ENCODE results near the gene FKRP. TPM values are rescaled to one million over a fixed set of nuclear protein-coding genes. Genes with fewer than 3 reads are reported as not detected.
"Not testable (repeated sequence)": the region's sequence is repeated elsewhere in the genome, so short reads cannot be mapped to it uniquely, and the experiment has no call there.

FKRP gene
- total RNA-seq, 5 donors from 2014 or later (not counting 1 experiment from before 2014, with no cell fraction given): 17.8 to 35.3 (median 23.6) TPM

GRCh38 chr19:46764817-46765291 lies 19.0 kb downstream of the FKRP start:
- Mint-ChIP-seq H3K4me3 (no peak overlapping the region), H3K4me1 (peaks cover 0 to 3% (median 2%) of the 10 kb centered on the region in 3 donors), H3K36me3 (no peaks in the 10 kb centered on the region), H3K27ac (no peak overlapping the region), H3K9me3 (no peaks in the 10 kb centered on the region), H3K27me3 (no peaks in the 10 kb centered on the region)
- DNase-seq (no peak), ATAC-seq (replicated peaks in 1 of 4) (no peak)
- 89% methylated on average over 6 of the region's 11 CpGs for WGBS (ENCODE audit: insufficient coverage)
- Histone ChIP-seq H3K9me3 (no peaks in the 10 kb centered on the region), H3K27ac (ENCODE audit: low read length) (no peak overlapping the region), H3K27me3 (replicated peaks in 1 of 2; ENCODE audit: control insufficient read depth in 2 of 2, extremely low read depth in 1 of 2, insufficient read depth in 2 of 2, low read length in 1 of 2) (no peaks in the 10 kb centered on the region), H3K4me3 (ENCODE audit: control insufficient read depth in 1 of 2, extremely low read depth in 1 of 2, low read length in 1 of 2) (no peak overlapping the region), H3K36me3 (ENCODE audit: control insufficient read depth in 2 of 2, extremely low read depth in 1 of 2, insufficient read depth in 1 of 2, low read length in 1 of 2) (no peaks in the 10 kb centered on the region), H3K4me1 (ENCODE audit: control insufficient read depth in 1 of 2, extremely low read depth in 1 of 2, insufficient read depth in 2 of 2, low read length in 2 of 2) (peaks cover 0 to 5% of the 10 kb centered on the region in 2 experiments)
- ChIA-PET POLR2A (no interaction called here), CTCF (interaction anchor here (0.6 to 1.1 kb wide), 5 partner anchors 11 to 57 kb away, joined by 3 to 6 read pairs (median 5); no protein-coding TSS in a partner anchor)

- Histone ChIP-seq H3K27ac (ENCODE audit: low read length) (no peak overlapping the region), H3K9me3 (no peaks in the 10 kb centered on the region), H3K27me3 (replicated peaks in 1 of 2; ENCODE audit: control insufficient read depth in 2 of 2, extremely low read depth in 1 of 2, insufficient read depth in 2 of 2, low read length in 1 of 2) (no peaks in the 10 kb centered on the region), H3K4me3 (ENCODE audit: control insufficient read depth in 1 of 2, extremely low read depth in 1 of 2, low read length in 1 of 2) (no peak overlapping the region), H3K4me1 (ENCODE audit: control insufficient read depth in 1 of 2, extremely low read depth in 1 of 2, insufficient read depth in 2 of 2, low read length in 2 of 2) (peaks cover 0 to 5% of the 10 kb centered on the region in 2 experiments), H3K36me3 (ENCODE audit: control insufficient read depth in 2 of 2, extremely low read depth in 1 of 2, insufficient read depth in 1 of 2, low read length in 1 of 2) (no peaks in the 10 kb centered on the region)
- ChIA-PET CTCF (interaction anchor here in 1 of 2 donors (0.6 to 1.5 kb wide), 4 partner anchors 9 to 749 kb away, joined by 3 to 6 read pairs (median 3); no protein-coding TSS in a partner anchor), POLR2A (no interaction called here)
- WGBS (ENCODE audit: insufficient coverage): 56% methylated on average over 18 of the region's 18 CpGs
- no peak overlapping the region for H3K4me3 Mint-ChIP-seq
- peak overlapping the region in 1 of 2 donors; percentile 37 for H3K27ac Mint-ChIP-seq
- peak; percentile 70 to 77 (median 72) for ATAC-seq (replicated peaks in 1 of 4)
- no peaks in the 10 kb centered on the region for H3K9me3 Mint-ChIP-seq
- DNase-seq: peak in 29 of 35 experiments; percentile 22 to 78 (median 46)
- no peaks in the 10 kb centered on the region for H3K36me3 Mint-ChIP-seq
- peaks cover 0 to 3% (median 2%) of the 10 kb centered on the region in 3 donors for H3K4me1 Mint-ChIP-seq
- H3K27me3 Mint-ChIP-seq: no peaks in the 10 kb centered on the region
These were observed 20.9 kb downstream of the FKRP start for GRCh38 chr19:46766569-46767317.

GRCh38 chr19:46768746-46769145 lies 22.9 kb downstream of the FKRP start:
- H3K9me3 ChIP-seq; H3K4me1 ChIP-seq (ENCODE audit: control insufficient read depth in 1 of 2, extremely low read depth in 1 of 2, insufficient read depth in 2 of 2, low read length in 2 of 2); H3K27me3 Mint-ChIP-seq; H3K27ac Mint-ChIP-seq; H3K4me3 ChIP-seq (ENCODE audit: control insufficient read depth in 1 of 2, extremely low read depth in 1 of 2, low read length in 1 of 2); H3K36me3 ChIP-seq (ENCODE audit: control insufficient read depth in 2 of 2, extremely low read depth in 1 of 2, insufficient read depth in 1 of 2, low read length in 1 of 2); ATAC-seq (replicated peaks in 1 of 4); H3K4me1 Mint-ChIP-seq; H3K9me3 Mint-ChIP-seq; H3K27ac ChIP-seq (ENCODE audit: low read length); POLR2A ChIA-PET; H3K4me3 Mint-ChIP-seq; H3K36me3 Mint-ChIP-seq; H3K27me3 ChIP-seq (replicated peaks in 1 of 2; ENCODE audit: control insufficient read depth in 2 of 2, extremely low read depth in 1 of 2, insufficient read depth in 2 of 2, low read length in 1 of 2); CTCF ChIA-PET; DNase-seq: not testable (repeated sequence)
- WGBS (ENCODE audit: insufficient coverage): 100% methylated on average over 1 of the region's 4 CpGs

GRCh38 chr19:46772170-46773017 lies 26.5 kb downstream of the FKRP start:
- Histone ChIP-seq H3K9me3 (no peaks in the 10 kb centered on the region), H3K4me3 (ENCODE audit: control insufficient read depth in 1 of 2, extremely low read depth in 1 of 2, low read length in 1 of 2) (no peak overlapping the region), H3K4me1 (ENCODE audit: control insufficient read depth in 1 of 2, extremely low read depth in 1 of 2, insufficient read depth in 2 of 2, low read length in 2 of 2) (no peaks in the 10 kb centered on the region), H3K27me3 (replicated peaks in 1 of 2; ENCODE audit: control insufficient read depth in 2 of 2, extremely low read depth in 1 of 2, insufficient read depth in 2 of 2, low read length in 1 of 2) (no peaks in the 10 kb centered on the region), H3K36me3 (ENCODE audit: control insufficient read depth in 2 of 2, extremely low read depth in 1 of 2, insufficient read depth in 1 of 2, low read length in 1 of 2) (peaks cover 9 to 27% of the 10 kb centered on the region in 2 donors), H3K27ac (ENCODE audit: low read length) (no peak overlapping the region)
- DNase-seq (no peak), ATAC-seq (replicated peaks in 1 of 4) (no peak)
- POLR2A ChIA-PET: no interaction called here
- Mint-ChIP-seq H3K4me1 (no peaks in the 10 kb centered on the region), H3K36me3 (peaks cover 22% of the 10 kb centered on the region), H3K27me3 (no peaks in the 10 kb centered on the region), H3K4me3 (no peak overlapping the region), H3K9me3 (no peaks in the 10 kb centered on the region), H3K27ac (no peak overlapping the region)
- 100% methylated on average over 1 of the region's 12 CpGs for WGBS (ENCODE audit: insufficient coverage)
- CTCF ChIA-PET: interaction anchor here (0.6 to 0.9 kb wide), 2 partner anchors 18 to 68 kb away, joined by 3 to 8 read pairs; no protein-coding TSS in a partner anchor

- Histone ChIP-seq H3K27ac (ENCODE audit: low read length) (no peak overlapping the region), H3K4me3 (ENCODE audit: control insufficient read depth in 1 of 2, extremely low read depth in 1 of 2, low read length in 1 of 2) (no peak overlapping the region), H3K9me3 (no peaks in the 10 kb centered on the region), H3K36me3 (ENCODE audit: control insufficient read depth in 2 of 2, extremely low read depth in 1 of 2, insufficient read depth in 1 of 2, low read length in 1 of 2) (peaks cover 9 to 31% of the 10 kb centered on the region in 2 donors), H3K27me3 (replicated peaks in 1 of 2; ENCODE audit: control insufficient read depth in 2 of 2, extremely low read depth in 1 of 2, insufficient read depth in 2 of 2, low read length in 1 of 2) (no peaks in the 10 kb centered on the region), H3K4me1 (ENCODE audit: control insufficient read depth in 1 of 2, extremely low read depth in 1 of 2, insufficient read depth in 2 of 2, low read length in 2 of 2) (no peaks in the 10 kb centered on the region)
- Mint-ChIP-seq H3K27ac (no peak overlapping the region), H3K36me3 (peaks cover 22% of the 10 kb centered on the region), H3K4me3 (no peak overlapping the region), H3K27me3 (no peaks in the 10 kb centered on the region), H3K9me3 (no peaks in the 10 kb centered on the region), H3K4me1 (peaks cover 0 to 4% (median 0%) of the 10 kb centered on the region in 3 donors)
- DNase-seq: no peak
- ChIA-PET CTCF (no interaction called here), POLR2A (no interaction called here)
- no peak for ATAC-seq (replicated peaks in 1 of 4)
- WGBS (ENCODE audit: insufficient coverage): no CpG with 5 or more reads among the region's 7 CpGs
These were observed 27.2 kb downstream of the FKRP start for GRCh38 chr19:46773018-46773399.

GRCh38 chr19:46775642-46776258 lies 29.9 kb downstream of the FKRP start:
- H3K4me1 ChIP-seq (ENCODE audit: control insufficient read depth in 1 of 2, extremely low read depth in 1 of 2, insufficient read depth in 2 of 2, low read length in 2 of 2): peaks cover 0 to 9% of the 10 kb centered on the region in 2 experiments
- Mint-ChIP-seq H3K27me3 (no peaks in the 10 kb centered on the region), H3K4me1 (peaks cover 3 to 7% (median 5%) of the 10 kb centered on the region in 3 donors), H3K36me3 (peaks cover 22% of the 10 kb centered on the region), H3K9me3 (no peaks in the 10 kb centered on the region), H3K4me3 (no peak overlapping the region), H3K27ac (no peak overlapping the region)
- ChIA-PET POLR2A (no interaction called here), CTCF (interaction anchor here in 1 of 2 donors (0.6 to 0.7 kb wide), 3 partner anchors 11 to 74 kb away, joined by 3 to 5 read pairs (median 5); no protein-coding TSS in a partner anchor)
- WGBS (ENCODE audit: insufficient coverage): no CpG with 5 or more reads among the region's 11 CpGs
- H3K27me3 ChIP-seq (replicated peaks in 1 of 2; ENCODE audit: control insufficient read depth in 2 of 2, extremely low read depth in 1 of 2, insufficient read depth in 2 of 2, low read length in 1 of 2): no peaks in the 10 kb centered on the region
- H3K36me3 ChIP-seq (ENCODE audit: control insufficient read depth in 2 of 2, extremely low read depth in 1 of 2, insufficient read depth in 1 of 2, low read length in 1 of 2): peaks cover 9 to 41% of the 10 kb centered on the region in 2 donors
- DNase-seq: no peak
- no peaks in the 10 kb centered on the region for H3K9me3 ChIP-seq
- no peak overlapping the region for H3K27ac ChIP-seq (ENCODE audit: low read length)
- H3K4me3 ChIP-seq (ENCODE audit: control insufficient read depth in 1 of 2, extremely low read depth in 1 of 2, low read length in 1 of 2): no peak overlapping the region
- ATAC-seq (replicated peaks in 1 of 4): no peak

Data from T-cell (primary cell).